Measurements from ENCODE around the gene HSPB7. TPM values are rescaled to one million over a fixed set of nuclear protein-coding genes. Genes with fewer than 3 reads are reported as not detected.
A peak's percentile ranks its signal among the peaks of the same experiment; 100 is the strongest.

Gene HSPB7
- total RNA-seq, 1 donor from 2014 or later, result not detected

- Mint-ChIP-seq H3K9me3 (no peaks in the 10 kb centered on the region), H3K4me1 (ENCODE audit: low read depth) (peaks cover 17% of the 10 kb centered on the region), H3K27me3 (ENCODE audit: insufficient read depth) (peaks cover 4% of the 10 kb centered on the region), H3K4me3 (no peak overlapping the region), H3K27ac (no peak overlapping the region), H3K36me3 (ENCODE audit: low read depth) (no peaks in the 10 kb centered on the region)
- DNase-seq (ENCODE audit: low spot score), result no peak
- intact Hi-C loops (cut with micrococcal nuclease), result no loop called here
Observed at GRCh38 chr1:16014509-16015482, 3.0 kb downstream of the HSPB7 start.

GRCh38 chr1:16013908-16014258 is 4.0 kb downstream of the HSPB7 start:
- H3K36me3 Mint-ChIP-seq (ENCODE audit: low read depth), result no peaks in the 10 kb centered on the region
- intact Hi-C loops (cut with micrococcal nuclease), result no loop called here
- no peaks in the 10 kb centered on the region for H3K9me3 Mint-ChIP-seq
- no peak overlapping the region for H3K4me3 Mint-ChIP-seq
- peaks cover 17% of the 10 kb centered on the region for H3K4me1 Mint-ChIP-seq (ENCODE audit: low read depth)
- H3K27ac Mint-ChIP-seq, result no peak overlapping the region
- no peak for DNase-seq (ENCODE audit: low spot score)
- H3K27me3 Mint-ChIP-seq (ENCODE audit: insufficient read depth), result no peaks in the 10 kb centered on the region

- H3K4me3 Mint-ChIP-seq, result no peak overlapping the region
- peak overlapping the region; percentile 43 for H3K27ac Mint-ChIP-seq
- H3K36me3 Mint-ChIP-seq (ENCODE audit: low read depth), result no peaks in the 10 kb centered on the region
- H3K4me1 Mint-ChIP-seq (ENCODE audit: low read depth), result peaks cover 17% of the 10 kb centered on the region
- H3K9me3 Mint-ChIP-seq, result no peaks in the 10 kb centered on the region
- no peak for DNase-seq (ENCODE audit: low spot score)
- H3K27me3 Mint-ChIP-seq (ENCODE audit: insufficient read depth), result no peaks in the 10 kb centered on the region
- intact Hi-C loops (cut with micrococcal nuclease), result no loop called here
Observed at GRCh38 chr1:16013220-16013907, 4.5 kb downstream of the HSPB7 start.

- no peaks in the 10 kb centered on the region for H3K36me3 Mint-ChIP-seq (ENCODE audit: low read depth)
- DNase-seq (ENCODE audit: low spot score), result no peak
- no peaks in the 10 kb centered on the region for H3K9me3 Mint-ChIP-seq
- H3K4me1 Mint-ChIP-seq (ENCODE audit: low read depth), result peaks cover 23% of the 10 kb centered on the region
- no peaks in the 10 kb centered on the region for H3K27me3 Mint-ChIP-seq (ENCODE audit: insufficient read depth)
- intact Hi-C loops (cut with micrococcal nuclease), result no loop called here
- no peak overlapping the region for H3K27ac Mint-ChIP-seq
- no peak overlapping the region for H3K4me3 Mint-ChIP-seq
Observed at GRCh38 chr1:16012590-16013219, 5.1 kb downstream of the HSPB7 start.

- intact Hi-C loops (cut with micrococcal nuclease), result no loop called here
- no peak overlapping the region for H3K27ac Mint-ChIP-seq
- H3K27me3 Mint-ChIP-seq (ENCODE audit: insufficient read depth), result no peaks in the 10 kb centered on the region
- H3K9me3 Mint-ChIP-seq, result no peaks in the 10 kb centered on the region
- no peak overlapping the region for H3K4me3 Mint-ChIP-seq
- no peak for DNase-seq (ENCODE audit: low spot score)
- H3K36me3 Mint-ChIP-seq (ENCODE audit: low read depth), result no peaks in the 10 kb centered on the region
- H3K4me1 Mint-ChIP-seq (ENCODE audit: low read depth), result peaks cover 27% of the 10 kb centered on the region
Observed at GRCh38 chr1:16011936-16012589, 5.8 kb downstream of the HSPB7 start.

GRCh38 chr1:16010837-16011236 is 7.0 kb downstream of the HSPB7 start:
- no peak overlapping the region for H3K4me3 Mint-ChIP-seq
- no peaks in the 10 kb centered on the region for H3K27me3 Mint-ChIP-seq (ENCODE audit: insufficient read depth)
- H3K4me1 Mint-ChIP-seq (ENCODE audit: low read depth), result peaks cover 36% of the 10 kb centered on the region
- DNase-seq (ENCODE audit: low spot score), result no peak
- no peak overlapping the region for H3K27ac Mint-ChIP-seq
- H3K36me3 Mint-ChIP-seq (ENCODE audit: low read depth), result no peaks in the 10 kb centered on the region
- intact Hi-C loops (cut with micrococcal nuclease), result no loop called here
- no peaks in the 10 kb centered on the region for H3K9me3 Mint-ChIP-seq

GRCh38 chr1:16009678-16010077 is 8.2 kb downstream of the HSPB7 start:
- no peaks in the 10 kb centered on the region for H3K9me3 Mint-ChIP-seq
- no peaks in the 10 kb centered on the region for H3K27me3 Mint-ChIP-seq (ENCODE audit: insufficient read depth)
- intact Hi-C loops (cut with micrococcal nuclease), result loop anchor here (1.0 to 5.0 kb wide), 5 partner anchors 24 to 217 kb away; no protein-coding TSS in a partner anchor
- no peak overlapping the region for H3K27ac Mint-ChIP-seq
- no peak overlapping the region for H3K4me3 Mint-ChIP-seq
- no peaks in the 10 kb centered on the region for H3K36me3 Mint-ChIP-seq (ENCODE audit: low read depth)
- peaks cover 35% of the 10 kb centered on the region for H3K4me1 Mint-ChIP-seq (ENCODE audit: low read depth)
- DNase-seq (ENCODE audit: low spot score), result no peak

GRCh38 chr1:16009030-16009460 is 8.8 kb downstream of the HSPB7 start:
- H3K9me3 Mint-ChIP-seq, result no peaks in the 10 kb centered on the region
- peaks cover 29% of the 10 kb centered on the region for H3K4me1 Mint-ChIP-seq (ENCODE audit: low read depth)
- H3K4me3 Mint-ChIP-seq, result no peak overlapping the region
- DNase-seq (ENCODE audit: low spot score), result peak; percentile 55
- no peaks in the 10 kb centered on the region for H3K36me3 Mint-ChIP-seq (ENCODE audit: low read depth)
- no peaks in the 10 kb centered on the region for H3K27me3 Mint-ChIP-seq (ENCODE audit: insufficient read depth)
- intact Hi-C loops (cut with micrococcal nuclease), result loop anchor here (1.0 to 5.0 kb wide), 5 partner anchors 24 to 217 kb away; no protein-coding TSS in a partner anchor
- H3K27ac Mint-ChIP-seq, result no peak overlapping the region

GRCh38 chr1:16007671-16008341 is 10.0 kb downstream of the HSPB7 start:
- intact Hi-C loops (cut with micrococcal nuclease), result loop anchor here (2.0 to 5.0 kb wide), 3 partner anchors 55 to 205 kb away; no protein-coding TSS in a partner anchor
- Mint-ChIP-seq H3K4me1 (ENCODE audit: low read depth) (peaks cover 23% of the 10 kb centered on the region), H3K9me3 (no peaks in the 10 kb centered on the region), H3K27me3 (ENCODE audit: insufficient read depth) (no peaks in the 10 kb centered on the region), H3K36me3 (ENCODE audit: low read depth) (no peaks in the 10 kb centered on the region), H3K27ac (no peak overlapping the region), H3K4me3 (no peak overlapping the region)
- DNase-seq (ENCODE audit: low spot score), result no peak

GRCh38 chr1:16006552-16007485 is 11.0 kb downstream of the HSPB7 start:
- Mint-ChIP-seq H3K27ac (no peak overlapping the region), H3K4me3 (no peak overlapping the region), H3K27me3 (ENCODE audit: insufficient read depth) (no peaks in the 10 kb centered on the region), H3K36me3 (ENCODE audit: low read depth) (no peaks in the 10 kb centered on the region), H3K4me1 (ENCODE audit: low read depth) (peaks cover 19% of the 10 kb centered on the region), H3K9me3 (no peaks in the 10 kb centered on the region)
- intact Hi-C loops (cut with micrococcal nuclease), result loop anchor here (2.0 to 5.0 kb wide), 3 partner anchors 54 to 204 kb away; no protein-coding TSS in a partner anchor
- DNase-seq (ENCODE audit: low spot score), result no peak

GRCh38 chr1:16006010-16006409 is 11.8 kb downstream of the HSPB7 start:
- no peak for DNase-seq (ENCODE audit: low spot score)
- H3K36me3 Mint-ChIP-seq (ENCODE audit: low read depth), result no peaks in the 10 kb centered on the region
- no peak overlapping the region for H3K4me3 Mint-ChIP-seq
- intact Hi-C loops (cut with micrococcal nuclease), result loop anchor here (2.0 to 5.0 kb wide), 3 partner anchors 53 to 203 kb away; no protein-coding TSS in a partner anchor
- no peaks in the 10 kb centered on the region for H3K9me3 Mint-ChIP-seq
- H3K4me1 Mint-ChIP-seq (ENCODE audit: low read depth), result peaks cover 19% of the 10 kb centered on the region
- no peak overlapping the region for H3K27ac Mint-ChIP-seq
- H3K27me3 Mint-ChIP-seq (ENCODE audit: insufficient read depth), result no peaks in the 10 kb centered on the region

Measured in activated T-helper 1 cell treated with anti-CD3 and anti-CD28 coated beads, Interleukin-12 subunit alpha, Interleukin-12 subunit beta, Interleukin-2, Interleukin-4 antibody, amounts not matched to agents 30 ng/mL and 10 ng/mL and 1 ng/mL, durations not matched to agents 14 hours and 24 hours and 36 hours (primary cell).